Ishikawa (cell line): ENCODE data around the gene MYH6.

Source experiments
- CEBPB ChIP-seq: IDR thresholded peaks from 2 replicates; pipeline ENCODE4 v1.6.1; 2012
- CREB1 ChIP-seq: IDR thresholded peaks from 2 replicates; pipeline ENCODE4 v1.6.1; 2012; ENCODE audit warnings: low read depth
- EGR1 ChIP-seq: IDR thresholded peaks from 2 replicates; pipeline ENCODE4 v1.6.1; 2012
- EP300 ChIP-seq: IDR thresholded peaks from 2 replicates; pipeline ENCODE4 v1.6.1; 2012; ENCODE audit warnings: borderline replicate concordance
- FOXM1 ChIP-seq: IDR thresholded peaks from 2 replicates; pipeline ENCODE4 v1.6.1; 2012; ENCODE audit warnings: low read depth, borderline replicate concordance
- NFIC ChIP-seq: IDR thresholded peaks from 2 replicates; pipeline ENCODE4 v1.6.1; 2012
- RAD21 ChIP-seq: IDR thresholded peaks from 2 replicates; pipeline ENCODE4 v1.6.1; 2012; ENCODE audit warnings: low read depth
- TAF1 ChIP-seq: IDR thresholded peaks from 2 replicates; pipeline ENCODE4 v1.6.1; 2012; ENCODE audit warnings: low read depth, mild to moderate bottlenecking
- TCF12 ChIP-seq: IDR thresholded peaks from 2 replicates; pipeline ENCODE4 v1.6.1; 2012; ENCODE audit warnings: low read depth
- TEAD4 ChIP-seq: IDR thresholded peaks from 2 replicates; pipeline ENCODE4 v1.6.1; 2012
- USF1 ChIP-seq: IDR thresholded peaks from 2 replicates; pipeline ENCODE4 v1.6.1; 2012
- YY1 ChIP-seq: IDR thresholded peaks from 2 replicates; pipeline ENCODE4 v1.6.1; 2012; ENCODE audit warnings: low read depth
- ZBTB7A ChIP-seq: IDR thresholded peaks from 2 replicates; pipeline ENCODE4 v1.6.1; 2012; ENCODE audit warnings: low read depth
- TF ChIP-seq, protein P1 (sequence below): IDR thresholded peaks from 2 replicates; pipeline ENCODE4 v1.6.1; 2012; ENCODE audit warnings: low read depth, mild to moderate bottlenecking
- TF ChIP-seq, protein P2 (sequence below): IDR thresholded peaks from 2 replicates; pipeline ENCODE4 v1.6.1; 2012

Gene MYH6

DNA sequence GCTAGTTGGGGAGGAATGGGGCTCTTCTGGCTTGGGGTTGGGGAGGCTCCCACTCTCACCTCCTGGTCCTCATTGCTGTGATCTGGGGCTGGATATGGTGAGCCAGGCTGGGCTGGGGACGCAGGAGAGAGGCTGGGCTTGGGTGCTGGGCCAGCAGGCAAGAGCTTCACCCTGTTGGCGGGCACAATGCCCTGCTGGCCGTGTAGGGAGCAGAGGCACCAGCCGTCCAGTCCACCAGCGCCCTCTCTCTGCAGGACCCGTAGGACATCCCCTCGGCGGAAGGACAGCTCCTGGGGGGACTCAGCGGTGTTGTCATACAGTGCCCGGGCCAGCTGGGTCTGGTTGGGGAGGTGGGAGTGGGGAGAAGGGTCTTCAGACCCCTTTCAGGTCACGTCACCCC is 47.6 kb downstream of the MYH6 start:
- TF ChIP-seq USF1, result no peak
- TF ChIP-seq, protein P1, sequence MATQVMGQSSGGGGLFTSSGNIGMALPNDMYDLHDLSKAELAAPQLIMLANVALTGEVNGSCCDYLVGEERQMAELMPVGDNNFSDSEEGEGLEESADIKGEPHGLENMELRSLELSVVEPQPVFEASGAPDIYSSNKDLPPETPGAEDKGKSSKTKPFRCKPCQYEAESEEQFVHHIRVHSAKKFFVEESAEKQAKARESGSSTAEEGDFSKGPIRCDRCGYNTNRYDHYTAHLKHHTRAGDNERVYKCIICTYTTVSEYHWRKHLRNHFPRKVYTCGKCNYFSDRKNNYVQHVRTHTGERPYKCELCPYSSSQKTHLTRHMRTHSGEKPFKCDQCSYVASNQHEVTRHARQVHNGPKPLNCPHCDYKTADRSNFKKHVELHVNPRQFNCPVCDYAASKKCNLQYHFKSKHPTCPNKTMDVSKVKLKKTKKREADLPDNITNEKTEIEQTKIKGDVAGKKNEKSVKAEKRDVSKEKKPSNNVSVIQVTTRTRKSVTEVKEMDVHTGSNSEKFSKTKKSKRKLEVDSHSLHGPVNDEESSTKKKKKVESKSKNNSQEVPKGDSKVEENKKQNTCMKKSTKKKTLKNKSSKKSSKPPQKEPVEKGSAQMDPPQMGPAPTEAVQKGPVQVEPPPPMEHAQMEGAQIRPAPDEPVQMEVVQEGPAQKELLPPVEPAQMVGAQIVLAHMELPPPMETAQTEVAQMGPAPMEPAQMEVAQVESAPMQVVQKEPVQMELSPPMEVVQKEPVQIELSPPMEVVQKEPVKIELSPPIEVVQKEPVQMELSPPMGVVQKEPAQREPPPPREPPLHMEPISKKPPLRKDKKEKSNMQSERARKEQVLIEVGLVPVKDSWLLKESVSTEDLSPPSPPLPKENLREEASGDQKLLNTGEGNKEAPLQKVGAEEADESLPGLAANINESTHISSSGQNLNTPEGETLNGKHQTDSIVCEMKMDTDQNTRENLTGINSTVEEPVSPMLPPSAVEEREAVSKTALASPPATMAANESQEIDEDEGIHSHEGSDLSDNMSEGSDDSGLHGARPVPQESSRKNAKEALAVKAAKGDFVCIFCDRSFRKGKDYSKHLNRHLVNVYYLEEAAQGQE, result no peak
- TF ChIP-seq CREB1, result no peak
- TF ChIP-seq EGR1, result no peak
- no peak for TF ChIP-seq EP300
- TF ChIP-seq, protein P2, sequence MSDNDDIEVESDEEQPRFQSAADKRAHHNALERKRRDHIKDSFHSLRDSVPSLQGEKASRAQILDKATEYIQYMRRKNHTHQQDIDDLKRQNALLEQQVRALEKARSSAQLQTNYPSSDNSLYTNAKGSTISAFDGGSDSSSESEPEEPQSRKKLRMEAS, result no peak
- no peak for TF ChIP-seq CEBPB
- no peak for TF ChIP-seq ZBTB7A
- TF ChIP-seq TAF1, result no peak
- no peak for TF ChIP-seq TCF12
- no peak for TF ChIP-seq TEAD4
- no peak for TF ChIP-seq NFIC
- TF ChIP-seq FOXM1, result no peak
- TF ChIP-seq YY1, result no peak
- TF ChIP-seq RAD21, result no peak; the same call in 1 of the 2 replicates

GRCh38 chr14:23359722-23360447 is 48.2 kb downstream of the MYH6 start:
- TF ChIP-seq FOXM1 (no peak), YY1 (no peak), USF1 (no peak), ZBTB7A (no peak), EP300 (no peak)
- TF ChIP-seq, protein P1, result no peak

- TF ChIP-seq USF1, result no peak
- no peak for TF ChIP-seq ZBTB7A
- no peak for TF ChIP-seq TCF12
- TF ChIP-seq, protein P1, result no peak
- no peak for TF ChIP-seq TAF1
- TF ChIP-seq YY1, result no peak
- no peak for TF ChIP-seq EP300
- TF ChIP-seq, protein P2, result no peak
- TF ChIP-seq NFIC, result no peak
- TF ChIP-seq FOXM1, result no peak
- no peak for TF ChIP-seq CREB1
- TF ChIP-seq EGR1, result no peak
- TF ChIP-seq RAD21, result no peak
- no peak for TF ChIP-seq TEAD4
Observed at GRCh38 chr14:23359167-23359626, 48.9 kb downstream of the MYH6 start.

DNA sequence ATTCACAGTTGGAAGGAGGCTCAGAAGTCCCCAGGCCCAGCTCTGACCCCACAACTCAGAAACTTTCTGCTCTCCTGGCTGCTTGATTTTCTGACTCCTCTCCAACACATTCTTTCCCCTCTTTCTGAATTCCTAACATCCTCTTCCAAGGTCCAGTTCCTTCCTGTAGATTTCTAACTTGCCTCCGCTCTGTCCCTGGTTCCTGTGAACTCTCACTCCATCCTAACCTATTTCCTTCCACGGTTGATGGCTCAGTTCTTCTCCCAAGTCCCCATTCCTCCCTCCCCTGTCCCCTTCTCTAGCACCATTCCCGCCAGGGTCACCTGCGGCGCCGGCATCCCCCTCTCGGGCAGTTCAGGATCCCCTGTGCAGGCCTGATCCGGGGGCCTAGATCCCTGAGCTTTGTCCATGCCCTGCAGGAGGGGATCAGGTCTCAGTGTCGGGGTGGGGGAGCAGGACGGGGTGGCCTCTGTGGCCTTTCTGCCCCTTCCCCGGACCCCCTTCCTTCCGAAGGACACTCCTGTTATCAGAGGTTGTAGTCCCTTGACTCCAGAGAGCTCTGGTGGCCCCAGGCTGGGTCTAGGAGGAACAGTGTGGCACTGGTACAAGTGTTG is 49.4 kb downstream of the MYH6 start:
- TF ChIP-seq, protein P2, result no peak
- TF ChIP-seq TEAD4, result no peak
- no peak for TF ChIP-seq NFIC
- no peak for TF ChIP-seq FOXM1
- TF ChIP-seq TCF12, result no peak
- no peak for TF ChIP-seq USF1
- TF ChIP-seq CREB1, result no peak
- no peak for TF ChIP-seq EP300
- no peak for TF ChIP-seq YY1
- TF ChIP-seq, protein P1, result no peak
- TF ChIP-seq ZBTB7A, result no peak
- TF ChIP-seq EGR1, result no peak
- TF ChIP-seq RAD21, result no peak
- no peak for TF ChIP-seq CEBPB
- no peak for TF ChIP-seq TAF1
